ENCODE results near the gene POLR1A. TPM values are rescaled to one million over a fixed set of nuclear protein-coding genes. Genes with fewer than 3 reads are reported as not detected.

POLR1A gene
- total RNA-seq, 4 donors from 2014 or later = 20.1 to 31.7 (median 29.4) TPM

DNA sequence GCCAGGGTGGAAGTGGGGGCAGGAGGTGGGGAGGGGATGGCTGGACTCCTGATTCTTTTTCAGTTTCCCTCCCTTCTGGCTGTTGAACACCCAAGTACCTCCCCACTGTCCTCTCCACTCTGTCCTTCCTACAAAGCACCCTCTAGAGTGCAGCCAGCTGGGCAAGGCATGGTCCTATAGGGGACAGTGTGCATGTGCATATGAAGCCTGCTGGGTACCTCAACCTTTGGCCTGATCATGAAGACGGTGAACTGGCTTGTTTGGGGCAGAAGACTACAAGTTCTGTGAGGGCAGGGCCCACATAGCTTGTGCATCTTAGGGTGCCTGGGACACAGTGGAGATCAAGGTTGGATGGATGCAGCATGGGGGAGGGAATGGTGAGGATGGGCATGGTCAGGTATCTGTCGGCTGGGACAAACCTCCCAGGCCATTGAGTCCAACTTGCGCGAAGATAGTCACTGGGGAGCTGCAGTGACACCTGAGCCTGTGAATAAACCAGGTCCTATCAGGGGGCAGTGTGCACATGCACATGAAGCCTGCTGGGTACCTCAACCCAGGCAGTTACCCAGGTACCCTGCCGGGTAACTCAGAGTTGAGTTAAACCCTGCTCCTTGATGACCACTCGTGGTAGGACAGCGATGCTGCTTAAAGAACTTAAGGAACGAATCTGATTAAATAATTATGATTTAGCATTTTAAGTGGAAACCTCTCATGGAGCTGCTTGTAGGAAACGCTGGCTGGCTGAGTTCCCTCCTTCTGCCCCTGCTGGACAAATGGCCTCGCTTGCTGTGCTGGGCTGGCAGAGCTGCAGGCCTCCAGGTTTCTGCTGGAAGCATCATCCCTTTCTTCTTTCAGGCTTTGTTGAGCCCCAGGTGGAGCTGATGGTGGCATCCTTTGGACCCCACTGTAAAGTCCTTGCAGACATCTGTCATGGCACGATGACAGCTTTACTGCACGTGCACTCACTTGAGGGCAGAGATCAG is 84.0 kb downstream of the POLR1A start:
- TF ChIP-seq, protein P1, sequence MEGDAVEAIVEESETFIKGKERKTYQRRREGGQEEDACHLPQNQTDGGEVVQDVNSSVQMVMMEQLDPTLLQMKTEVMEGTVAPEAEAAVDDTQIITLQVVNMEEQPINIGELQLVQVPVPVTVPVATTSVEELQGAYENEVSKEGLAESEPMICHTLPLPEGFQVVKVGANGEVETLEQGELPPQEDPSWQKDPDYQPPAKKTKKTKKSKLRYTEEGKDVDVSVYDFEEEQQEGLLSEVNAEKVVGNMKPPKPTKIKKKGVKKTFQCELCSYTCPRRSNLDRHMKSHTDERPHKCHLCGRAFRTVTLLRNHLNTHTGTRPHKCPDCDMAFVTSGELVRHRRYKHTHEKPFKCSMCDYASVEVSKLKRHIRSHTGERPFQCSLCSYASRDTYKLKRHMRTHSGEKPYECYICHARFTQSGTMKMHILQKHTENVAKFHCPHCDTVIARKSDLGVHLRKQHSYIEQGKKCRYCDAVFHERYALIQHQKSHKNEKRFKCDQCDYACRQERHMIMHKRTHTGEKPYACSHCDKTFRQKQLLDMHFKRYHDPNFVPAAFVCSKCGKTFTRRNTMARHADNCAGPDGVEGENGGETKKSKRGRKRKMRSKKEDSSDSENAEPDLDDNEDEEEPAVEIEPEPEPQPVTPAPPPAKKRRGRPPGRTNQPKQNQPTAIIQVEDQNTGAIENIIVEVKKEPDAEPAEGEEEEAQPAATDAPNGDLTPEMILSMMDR (IDR thresholded peaks at IDR 0.05 in 4 of 5, conservative IDR thresholded peaks at IDR 0.05 in 1 of 5) = no peak
- no peak for TF ChIP-seq POLR2A (IDR thresholded peaks at IDR 0.05)
- peak overlapping the region; percentile 75 to 88 (median 86) for H3K27ac ChIP-seq
- no peak for DNase-seq

DNA sequence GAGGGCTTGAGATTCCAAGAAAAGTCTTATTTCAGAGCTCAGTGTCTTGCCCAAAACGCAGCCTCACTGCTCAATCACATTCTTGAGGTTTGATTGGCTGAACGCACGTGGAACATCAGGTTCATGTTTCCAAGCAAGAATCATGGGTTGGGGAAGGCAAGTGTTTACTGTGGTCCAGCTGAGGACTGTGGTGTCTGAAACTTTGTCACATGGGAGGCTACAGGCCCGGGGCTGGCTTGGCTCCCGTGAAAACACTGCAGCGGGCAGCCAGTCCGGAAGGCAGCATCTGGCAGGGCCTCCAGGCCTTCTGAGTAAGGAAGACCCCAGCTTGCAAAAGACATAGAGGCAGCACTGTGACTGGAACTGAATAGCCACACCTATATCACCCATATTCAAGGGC is 84.7 kb downstream of the POLR1A start:
- no peak overlapping the region for H3K4me3 ChIP-seq
- TF ChIP-seq, protein P1 (IDR thresholded peaks at IDR 0.05 in 4 of 5, conservative IDR thresholded peaks at IDR 0.05 in 1 of 5) = no peak
- TF ChIP-seq POLR2A (IDR thresholded peaks at IDR 0.05) = peak; percentile 28 to 51
- DNase-seq = peak; percentile 85 to 87
- peak; percentile 83 to 92 for ATAC-seq
- intact Hi-C loops (cut with DNase I; ENCODE audit: low total_unique reads) = loop anchor here (1.0 kb wide), 1 partner anchor 15 kb away; no protein-coding TSS in a partner anchor
- peak overlapping the region; percentile 75 to 88 (median 86) for H3K27ac ChIP-seq
- H3K36me3 ChIP-seq = peaks cover 0 to 4% of the 10 kb centered on the region in 2 donors
- peaks cover 29 to 41% of the 10 kb centered on the region in 2 donors for H3K4me1 ChIP-seq
- in situ Hi-C loops (cut with MboI; ENCODE audit: low sequenced_read_pairs in 4 of 4) = no loop called here
- no peaks in the 10 kb centered on the region for H3K27me3 ChIP-seq
- no peaks in the 10 kb centered on the region for H3K9me3 ChIP-seq

More for the DNA sequence above, 84.0 kb downstream of the POLR1A start:
- Histone ChIP-seq H3K9me3 (no peaks in the 10 kb centered on the region), H3K27me3 (no peaks in the 10 kb centered on the region), H3K4me1 (peaks cover 29 to 39% of the 10 kb centered on the region in 2 donors), H3K36me3 (peaks cover 0 to 10% of the 10 kb centered on the region in 2 donors), H3K4me3 (no peak overlapping the region)
- intact Hi-C loops (cut with DNase I; ENCODE audit: low total_unique reads) (loop anchor here (1.0 kb wide), 1 partner anchor 15 kb away; no protein-coding TSS in a partner anchor), in situ Hi-C loops (cut with MboI; ENCODE audit: low sequenced_read_pairs in 4 of 4) (no loop called here)
- ATAC-seq = no peak

DNA sequence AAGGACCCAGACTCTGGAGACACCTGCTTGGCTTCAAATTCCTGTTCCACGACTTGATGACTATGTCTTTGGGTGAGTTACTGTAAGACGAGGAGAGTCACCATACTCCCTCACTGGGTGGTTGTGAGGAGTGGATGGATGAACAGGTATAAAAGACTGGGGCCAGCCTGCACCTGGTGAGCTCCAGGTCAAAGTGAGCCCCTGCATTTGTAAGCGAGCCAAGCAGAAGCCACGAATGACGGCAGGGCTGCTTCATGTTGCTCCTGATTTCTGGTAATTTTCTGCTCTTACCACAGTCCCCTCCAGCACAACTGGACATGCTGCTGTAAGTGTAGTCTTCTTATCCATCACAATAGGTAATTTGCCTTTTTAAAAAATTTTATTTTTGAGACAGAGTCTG is 86.6 kb downstream of the POLR1A start:
- TF ChIP-seq, protein P1 (IDR thresholded peaks at IDR 0.05 in 4 of 5, conservative IDR thresholded peaks at IDR 0.05 in 1 of 5) = no peak
- no peak for TF ChIP-seq POLR2A (IDR thresholded peaks at IDR 0.05)
- Histone ChIP-seq H3K27me3 (no peaks in the 10 kb centered on the region), H3K4me3 (no peak overlapping the region), H3K9me3 (no peaks in the 10 kb centered on the region), H3K27ac (peak overlapping the region; percentile 75 to 88 (median 86)), H3K4me1 (peaks cover 29 to 41% of the 10 kb centered on the region in 2 donors), H3K36me3 (no peaks in the 10 kb centered on the region)
- DNase-seq (no peak), ATAC-seq (no peak)
- intact Hi-C loops (cut with DNase I; ENCODE audit: low total_unique reads) (loop anchor here (2.0 to 5.0 kb wide), 2 partner anchors 130 to 287 kb away; partner anchors contain the start of gene ST3GAL5), in situ Hi-C loops (cut with MboI; ENCODE audit: low sequenced_read_pairs in 4 of 4) (no loop called here)

DNA sequence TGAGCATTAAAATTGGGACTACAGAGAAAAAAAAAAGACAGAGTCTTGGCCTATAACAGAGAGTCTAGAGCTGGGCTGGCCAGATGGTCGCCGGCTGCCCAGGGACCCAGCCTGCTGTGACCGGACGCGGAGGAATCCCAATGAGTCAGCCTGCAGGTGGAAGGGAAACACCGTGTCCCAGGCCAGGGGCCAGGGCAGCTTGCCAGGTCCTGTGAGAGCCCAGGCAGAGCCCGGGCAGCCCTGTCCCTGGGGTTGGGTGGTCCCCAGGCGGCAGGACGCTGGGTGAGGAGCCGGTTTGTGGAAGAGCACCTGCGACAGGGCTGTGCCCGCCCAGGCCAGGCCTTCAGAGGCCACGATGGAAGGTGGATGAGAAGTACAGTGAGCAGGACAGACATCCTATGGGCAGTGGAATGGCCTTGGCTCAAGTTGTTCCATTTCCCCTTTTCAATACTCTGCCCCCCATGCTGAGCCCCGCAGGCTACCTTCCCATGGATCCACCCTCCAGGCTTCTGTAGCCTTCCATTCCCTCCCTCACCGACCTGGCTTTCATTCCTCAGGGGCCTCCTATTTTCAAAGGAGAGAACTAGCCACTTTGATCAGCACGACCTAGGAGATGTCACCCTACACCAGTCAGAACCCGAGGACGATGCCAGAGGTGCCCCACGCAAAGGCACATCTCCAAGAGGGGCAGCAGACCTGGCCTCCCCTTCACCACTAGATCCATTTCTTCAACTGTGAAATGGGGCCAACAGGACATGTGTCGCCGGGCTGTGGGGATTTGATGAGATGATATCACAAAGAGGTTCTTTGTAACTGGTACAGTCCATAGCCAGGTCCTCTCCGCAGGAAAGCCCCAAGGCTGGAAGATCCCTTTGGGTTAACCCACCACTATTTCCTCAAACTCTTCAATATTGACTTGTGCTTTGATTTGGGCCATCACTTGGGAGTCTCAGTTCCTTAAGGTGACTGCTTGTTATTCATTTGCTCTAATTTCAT is 87.5 kb downstream of the POLR1A start:
- TF ChIP-seq POLR2A (IDR thresholded peaks at IDR 0.05) = peak in 1 of 2 donors; percentile 42
- TF ChIP-seq, protein P1 (IDR thresholded peaks at IDR 0.05 in 4 of 5, conservative IDR thresholded peaks at IDR 0.05 in 1 of 5) = no peak
- Histone ChIP-seq H3K9me3 (no peaks in the 10 kb centered on the region), H3K36me3 (no peaks in the 10 kb centered on the region), H3K27me3 (no peaks in the 10 kb centered on the region), H3K27ac (peak overlapping the region; percentile 75 to 88 (median 86)), H3K4me1 (peaks cover 29 to 41% of the 10 kb centered on the region in 2 donors), H3K4me3 (no peak overlapping the region)
- in situ Hi-C loops (cut with MboI; ENCODE audit: low sequenced_read_pairs in 4 of 4) = no loop called here
- intact Hi-C loops (cut with DNase I; ENCODE audit: low total_unique reads) = loop anchor here (2.0 to 5.0 kb wide), 2 partner anchors 129 to 286 kb away; partner anchors contain the start of gene ST3GAL5
- ATAC-seq (peak; percentile 61 to 74), DNase-seq (peak; percentile 87 to 94)

All from gastrocnemius medialis (tissue), 4 donors.